ENCODE measurements around the gene CNTD1. TPM values are rescaled to one million over a fixed set of nuclear protein-coding genes. Genes with fewer than 3 reads are reported as not detected.

The CNTD1 gene
- total and polyA plus RNA-seq, 2 experiments from 2014 or later: 1.1 TPM; not detected in 1

GRCh38 chr17:42841975-42842685 lies 43.5 kb downstream of the CNTD1 start:
- ATAC-seq (no peak), DNase-seq (ENCODE audit: low spot score) (no peak)
- no peak overlapping the region for H3K27ac Mint-ChIP-seq
- Histone ChIP-seq H3K36me3 (ENCODE audit: insufficient read depth) (peaks cover 60% of the 10 kb centered on the region), H3K4me2 (no peak overlapping the region), H2AFZ (no peak overlapping the region), H3F3A (replicated peaks; ENCODE audit: low read depth) (peaks cover 30% of the 10 kb centered on the region), H3K27ac (ENCODE audit: low read depth) (peak overlapping the region; percentile 50; the same call in 1 of the 2 replicates), H3K9me2 (ENCODE audit: insufficient read depth) (no peaks in the 10 kb centered on the region), H4K20me1 (replicated peaks; ENCODE audit: insufficient read depth) (peaks cover 29% of the 10 kb centered on the region), H3K27me3 (ENCODE audit: insufficient read depth) (no peaks in the 10 kb centered on the region), H3K79me2 (replicated peaks; ENCODE audit: insufficient read depth) (no peaks in the 10 kb centered on the region), H3K4me1 (ENCODE audit: insufficient read depth) (no peaks in the 10 kb centered on the region), H3K4me3 (no peak overlapping the region)
- H3K4me1 Mint-ChIP-seq: peaks cover 3% of the 10 kb centered on the region; the same call in 1 of the 3 replicates
- TF ChIP-seq ZNF114 (CRISPR knock-in tag; IDR thresholded peaks at IDR 0.05) (no peak), JUNB (IDR thresholded peaks at IDR 0.05; ENCODE audit: unreplicated experiment) (no peak), ZNF462 (CRISPR knock-in tag; IDR thresholded peaks at IDR 0.05) (no peak), STAT1 (IDR thresholded peaks at IDR 0.05; ENCODE audit: unreplicated experiment) (no peak), CREB1 (CRISPR knock-in tag; IDR thresholded peaks at IDR 0.05; ENCODE audit: low read depth) (no peak), ZNF331 (CRISPR knock-in tag; IDR thresholded peaks at IDR 0.05; ENCODE audit: low read depth) (no peak), NANOG (IDR thresholded peaks at IDR 0.05; ENCODE audit: borderline replicate concordance) (no peak), EZH2phosphoT487 (IDR thresholded peaks at IDR 0.05; ENCODE audit: unreplicated experiment) (no peak), REST (IDR thresholded peaks at IDR 0.05; ENCODE audit: unreplicated experiment) (no peak), POLR2AphosphoS5 (IDR thresholded peaks at IDR 0.05; ENCODE audit: low read depth) (no peak), CTCF (conservative IDR thresholded peaks at IDR 0.05; ENCODE audit: low read depth in 2 of 2) (no peak), ETS1 (IDR thresholded peaks at IDR 0.05) (no peak), EZH2 (IDR thresholded peaks at IDR 0.05; ENCODE audit: low read depth, unreplicated experiment) (no peak)
- peaks cover 89% of the 10 kb centered on the region for H3K36me3 Mint-ChIP-seq (ENCODE audit: low read depth)
- H3K4me3 Mint-ChIP-seq: no peak overlapping the region
- H3K9me3 Mint-ChIP-seq: no peaks in the 10 kb centered on the region; the same call in 2 of the 3 replicates
- H3K27me3 Mint-ChIP-seq (ENCODE audit: insufficient read depth, low read depth, poor library complexity): peaks cover 7% of the 10 kb centered on the region
